ENCODE results near the gene GSS. TPM values are rescaled to one million over a fixed set of nuclear protein-coding genes. Genes with fewer than 3 reads are reported as not detected.
A peak's percentile ranks its signal among the peaks of the same experiment; 100 is the strongest.

The GSS gene
- total and polyA plus RNA-seq, 9 donors: 26.1 to 34.0 (median 29.5) TPM

GRCh38 chr20:35000311-35000921 lies 44.8 kb upstream of the GSS start:
- Histone ChIP-seq H3K27ac (ENCODE audit: low read length) (no peak overlapping the region), H3K4me1 (ENCODE audit: control insufficient read depth, insufficient read depth, low read length) (peaks cover 8% of the 10 kb centered on the region), H3K4me3 (ENCODE audit: low read length) (no peak overlapping the region), H3K27me3 (ENCODE audit: control insufficient read depth, insufficient read depth, low read length) (no peaks in the 10 kb centered on the region), H3K9me3 (replicated peaks; ENCODE audit: control insufficient read depth, low read depth, low read length) (no peaks in the 10 kb centered on the region), H3K36me3 (ENCODE audit: control insufficient read depth, insufficient read depth, low read length) (peaks cover 92% of the 10 kb centered on the region)
- peak; percentile 21 for DNase-seq
- WGBS (ENCODE audit: insufficient coverage): 85% methylated on average over 27 of the region's 28 CpGs

DNA sequence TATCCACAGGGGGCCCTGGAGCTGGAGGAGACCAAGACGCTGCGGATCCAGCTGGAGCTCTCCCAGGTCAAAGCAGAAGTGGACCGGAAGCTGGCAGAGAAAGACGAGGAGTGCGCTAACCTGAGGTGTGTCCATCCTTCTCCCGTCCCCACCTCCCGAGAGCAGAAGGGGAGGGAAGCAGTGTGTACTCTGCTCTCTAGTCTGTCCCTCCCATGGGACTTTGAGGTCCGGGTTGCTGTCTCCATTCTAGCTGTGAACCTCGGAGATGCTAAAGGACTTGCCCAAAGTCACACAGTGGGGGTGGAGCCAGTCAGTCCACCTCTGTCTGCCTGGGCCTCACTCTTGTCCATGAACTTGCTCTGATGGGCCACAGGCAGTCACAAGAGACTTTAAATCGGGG lies 44.2 kb upstream of the GSS start:
- no peak overlapping the region for H3K27ac ChIP-seq (ENCODE audit: low read length)
- WGBS (ENCODE audit: insufficient coverage): 66% methylated on average over 4 of the region's 10 CpGs
- no peaks in the 10 kb centered on the region for H3K9me3 ChIP-seq (replicated peaks; ENCODE audit: control insufficient read depth, low read depth, low read length)
- H3K36me3 ChIP-seq (ENCODE audit: control insufficient read depth, insufficient read depth, low read length): peaks cover 92% of the 10 kb centered on the region
- H3K4me1 ChIP-seq (ENCODE audit: control insufficient read depth, insufficient read depth, low read length): peaks cover 8% of the 10 kb centered on the region
- no peaks in the 10 kb centered on the region for H3K27me3 ChIP-seq (ENCODE audit: control insufficient read depth, insufficient read depth, low read length)
- H3K4me3 ChIP-seq (ENCODE audit: low read length): no peak overlapping the region
- peak; percentile 21 for DNase-seq

- Histone ChIP-seq H3K4me3 (ENCODE audit: low read length) (no peak overlapping the region), H3K9me3 (replicated peaks; ENCODE audit: control insufficient read depth, low read depth, low read length) (no peaks in the 10 kb centered on the region), H3K4me1 (ENCODE audit: control insufficient read depth, insufficient read depth, low read length) (peaks cover 8% of the 10 kb centered on the region), H3K36me3 (ENCODE audit: control insufficient read depth, insufficient read depth, low read length) (peaks cover 92% of the 10 kb centered on the region), H3K27me3 (ENCODE audit: control insufficient read depth, insufficient read depth, low read length) (no peaks in the 10 kb centered on the region), H3K27ac (ENCODE audit: low read length) (no peak overlapping the region)
- no peak for DNase-seq
- 84% methylated on average over 25 of the region's 25 CpGs for WGBS (ENCODE audit: insufficient coverage)
Measured at GRCh38 chr20:34999021-34999451, 43.4 kb upstream of the GSS start.

- H3K9me3 ChIP-seq (replicated peaks; ENCODE audit: control insufficient read depth, low read depth, low read length): no peaks in the 10 kb centered on the region
- peaks cover 8% of the 10 kb centered on the region for H3K4me1 ChIP-seq (ENCODE audit: control insufficient read depth, insufficient read depth, low read length)
- H3K27me3 ChIP-seq (ENCODE audit: control insufficient read depth, insufficient read depth, low read length): no peaks in the 10 kb centered on the region
- no peak for DNase-seq
- WGBS (ENCODE audit: insufficient coverage): 82% methylated on average over 28 of the region's 28 CpGs
- H3K27ac ChIP-seq (ENCODE audit: low read length): no peak overlapping the region
- H3K4me3 ChIP-seq (ENCODE audit: low read length): no peak overlapping the region
- peaks cover 92% of the 10 kb centered on the region for H3K36me3 ChIP-seq (ENCODE audit: control insufficient read depth, insufficient read depth, low read length)
Measured at GRCh38 chr20:34998331-34998950, 42.8 kb upstream of the GSS start.

DNA sequence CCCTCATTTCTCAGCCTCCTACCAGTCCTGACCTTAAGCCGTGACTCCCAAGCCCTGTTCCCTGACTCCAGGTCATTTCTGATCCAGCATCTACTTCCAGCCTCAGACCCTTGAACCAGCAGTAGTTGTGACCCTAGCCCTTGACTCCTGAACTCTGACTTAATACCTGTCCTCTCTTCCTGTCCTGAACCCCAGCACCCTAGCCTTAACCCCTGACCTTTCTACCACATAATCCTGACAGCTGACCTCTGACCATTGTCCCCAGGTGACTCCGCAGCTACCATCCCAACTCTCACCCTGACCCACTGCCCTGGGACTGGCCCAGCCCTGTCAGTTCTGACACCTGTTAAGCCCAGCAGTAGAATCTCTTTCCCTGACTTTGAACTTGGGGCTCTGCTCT lies 42.2 kb upstream of the GSS start:
- 86% methylated on average over 2 of the region's 2 CpGs for WGBS (ENCODE audit: insufficient coverage)
- Histone ChIP-seq H3K4me3 (ENCODE audit: low read length) (no peak overlapping the region), H3K4me1 (ENCODE audit: control insufficient read depth, insufficient read depth, low read length) (peaks cover 8% of the 10 kb centered on the region), H3K27me3 (ENCODE audit: control insufficient read depth, insufficient read depth, low read length) (no peaks in the 10 kb centered on the region), H3K9me3 (replicated peaks; ENCODE audit: control insufficient read depth, low read depth, low read length) (no peaks in the 10 kb centered on the region), H3K36me3 (ENCODE audit: control insufficient read depth, insufficient read depth, low read length) (peaks cover 89% of the 10 kb centered on the region), H3K27ac (ENCODE audit: low read length) (no peak overlapping the region)
- no peak for DNase-seq

DNA sequence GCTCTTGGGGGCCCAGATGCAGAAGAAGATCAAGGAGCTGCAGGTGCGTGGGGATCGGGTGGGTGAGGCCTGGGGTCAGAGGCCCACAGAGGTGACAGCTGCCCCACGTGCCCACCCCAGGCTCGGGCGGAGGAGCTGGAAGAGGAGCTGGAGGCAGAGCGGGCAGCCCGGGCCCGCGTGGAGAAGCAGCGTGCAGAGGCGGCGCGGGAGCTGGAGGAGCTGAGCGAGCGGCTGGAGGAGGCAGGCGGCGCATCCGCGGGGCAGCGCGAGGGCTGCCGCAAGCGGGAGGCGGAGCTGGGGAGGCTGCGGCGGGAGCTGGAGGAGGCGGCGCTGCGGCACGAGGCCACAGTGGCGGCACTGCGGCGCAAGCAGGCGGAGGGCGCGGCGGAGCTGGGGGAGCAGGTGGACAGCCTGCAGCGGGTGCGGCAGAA lies 41.5 kb upstream of the GSS start:
- peak; percentile 73 for DNase-seq
- Histone ChIP-seq H3K27ac (ENCODE audit: low read length) (no peak overlapping the region), H3K9me3 (replicated peaks; ENCODE audit: control insufficient read depth, low read depth, low read length) (no peaks in the 10 kb centered on the region), H3K4me1 (ENCODE audit: control insufficient read depth, insufficient read depth, low read length) (peaks cover 8% of the 10 kb centered on the region), H3K36me3 (ENCODE audit: control insufficient read depth, insufficient read depth, low read length) (peaks cover 85% of the 10 kb centered on the region), H3K4me3 (ENCODE audit: low read length) (no peak overlapping the region), H3K27me3 (ENCODE audit: control insufficient read depth, insufficient read depth, low read length) (no peaks in the 10 kb centered on the region)
- 15% methylated on average over 37 of the region's 39 CpGs for WGBS (ENCODE audit: insufficient coverage)

DNA sequence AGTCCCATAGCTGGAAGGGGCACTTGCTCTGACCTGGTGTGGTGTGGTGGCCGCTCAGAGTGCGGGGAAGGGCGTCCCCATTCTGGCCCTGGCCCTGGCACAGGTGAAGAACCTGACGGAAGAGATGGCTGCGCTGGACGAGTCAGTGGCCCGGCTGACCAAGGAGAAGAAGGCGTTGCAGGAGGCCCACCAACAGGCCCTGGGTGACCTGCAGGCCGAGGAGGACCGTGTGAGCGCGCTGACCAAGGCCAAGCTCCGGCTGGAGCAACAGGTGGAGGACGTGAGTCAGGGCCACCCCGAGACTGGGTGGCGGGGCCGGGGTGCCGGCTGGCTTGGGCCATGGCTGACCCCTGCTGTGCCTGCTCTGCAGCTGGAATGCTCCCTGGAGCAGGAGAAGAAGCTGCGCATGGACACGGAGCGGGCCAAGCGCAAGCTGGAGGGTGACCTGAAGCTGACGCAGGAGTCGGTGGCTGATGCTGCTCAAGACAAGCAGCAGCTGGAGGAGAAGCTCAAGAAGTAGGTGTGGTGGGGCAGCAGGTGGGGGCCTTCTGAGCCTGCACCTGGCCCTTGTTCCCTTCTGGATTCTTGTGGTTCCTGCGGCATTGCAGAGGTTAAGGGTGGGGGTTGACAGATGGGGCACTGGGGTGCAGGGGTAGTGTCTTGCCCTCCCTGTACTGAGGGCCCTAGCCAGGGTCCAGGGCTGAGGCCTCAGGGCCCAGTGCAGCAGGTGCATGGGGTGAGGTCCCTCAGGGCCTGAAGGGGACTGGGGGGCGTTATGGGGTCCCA lies 40.8 kb upstream of the GSS start:
- no peak overlapping the region for H3K4me3 ChIP-seq (ENCODE audit: low read length)
- peaks cover 8% of the 10 kb centered on the region for H3K4me1 ChIP-seq (ENCODE audit: control insufficient read depth, insufficient read depth, low read length)
- no peaks in the 10 kb centered on the region for H3K27me3 ChIP-seq (ENCODE audit: control insufficient read depth, insufficient read depth, low read length)
- 90% methylated on average over 24 of the region's 26 CpGs for WGBS (ENCODE audit: insufficient coverage)
- H3K27ac ChIP-seq (ENCODE audit: low read length): no peak overlapping the region
- H3K9me3 ChIP-seq (replicated peaks; ENCODE audit: control insufficient read depth, low read depth, low read length): no peaks in the 10 kb centered on the region
- peaks cover 81% of the 10 kb centered on the region for H3K36me3 ChIP-seq (ENCODE audit: control insufficient read depth, insufficient read depth, low read length)
- peak; percentile 11 for DNase-seq

DNA sequence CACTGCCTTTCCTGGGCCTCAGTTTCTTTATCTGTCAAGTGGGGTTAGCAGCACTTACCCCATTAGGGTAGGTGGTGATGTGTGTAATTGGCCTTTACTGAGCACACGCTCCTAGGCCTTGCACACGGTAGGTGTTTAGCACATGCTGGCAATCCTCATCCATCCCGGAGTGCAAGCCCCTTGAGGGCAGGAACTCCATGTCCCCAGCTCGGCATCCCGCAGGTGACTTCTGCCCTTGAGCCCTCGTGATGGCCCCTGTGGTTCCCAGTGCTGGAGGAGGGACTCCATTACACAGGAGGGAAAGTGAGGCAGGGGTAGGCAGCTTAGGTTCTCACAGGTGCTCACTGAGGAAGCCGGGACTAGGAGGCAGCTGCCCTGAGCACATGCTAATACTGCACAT lies 40.1 kb upstream of the GSS start:
- H3K27me3 ChIP-seq (ENCODE audit: control insufficient read depth, insufficient read depth, low read length): no peaks in the 10 kb centered on the region
- no peak overlapping the region for H3K4me3 ChIP-seq (ENCODE audit: low read length)
- H3K4me1 ChIP-seq (ENCODE audit: control insufficient read depth, insufficient read depth, low read length): peaks cover 8% of the 10 kb centered on the region
- DNase-seq: no peak
- 96% methylated on average over 7 of the region's 7 CpGs for WGBS (ENCODE audit: insufficient coverage)
- H3K27ac ChIP-seq (ENCODE audit: low read length): no peak overlapping the region
- H3K36me3 ChIP-seq (ENCODE audit: control insufficient read depth, insufficient read depth, low read length): peaks cover 75% of the 10 kb centered on the region
- no peaks in the 10 kb centered on the region for H3K9me3 ChIP-seq (replicated peaks; ENCODE audit: control insufficient read depth, low read depth, low read length)

DNA sequence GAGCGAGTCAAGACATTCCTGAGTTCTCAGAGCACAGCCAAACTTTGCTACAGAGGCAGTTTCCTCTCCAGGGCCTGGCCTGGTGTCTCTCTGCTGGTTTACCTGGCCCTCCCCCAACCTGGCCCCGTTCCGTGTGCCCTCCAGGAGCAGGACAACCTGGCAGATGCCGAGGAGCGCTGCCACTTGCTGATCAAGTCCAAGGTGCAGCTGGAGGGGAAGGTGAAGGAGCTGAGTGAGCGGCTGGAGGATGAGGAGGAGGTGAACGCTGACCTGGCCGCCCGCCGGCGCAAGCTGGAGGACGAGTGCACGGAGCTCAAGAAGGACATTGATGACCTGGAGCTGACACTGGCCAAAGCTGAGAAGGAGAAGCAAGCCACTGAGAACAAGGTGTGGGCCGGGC lies 39.6 kb upstream of the GSS start:
- 89% methylated on average over 14 of the region's 14 CpGs for WGBS (ENCODE audit: insufficient coverage)

DNA sequence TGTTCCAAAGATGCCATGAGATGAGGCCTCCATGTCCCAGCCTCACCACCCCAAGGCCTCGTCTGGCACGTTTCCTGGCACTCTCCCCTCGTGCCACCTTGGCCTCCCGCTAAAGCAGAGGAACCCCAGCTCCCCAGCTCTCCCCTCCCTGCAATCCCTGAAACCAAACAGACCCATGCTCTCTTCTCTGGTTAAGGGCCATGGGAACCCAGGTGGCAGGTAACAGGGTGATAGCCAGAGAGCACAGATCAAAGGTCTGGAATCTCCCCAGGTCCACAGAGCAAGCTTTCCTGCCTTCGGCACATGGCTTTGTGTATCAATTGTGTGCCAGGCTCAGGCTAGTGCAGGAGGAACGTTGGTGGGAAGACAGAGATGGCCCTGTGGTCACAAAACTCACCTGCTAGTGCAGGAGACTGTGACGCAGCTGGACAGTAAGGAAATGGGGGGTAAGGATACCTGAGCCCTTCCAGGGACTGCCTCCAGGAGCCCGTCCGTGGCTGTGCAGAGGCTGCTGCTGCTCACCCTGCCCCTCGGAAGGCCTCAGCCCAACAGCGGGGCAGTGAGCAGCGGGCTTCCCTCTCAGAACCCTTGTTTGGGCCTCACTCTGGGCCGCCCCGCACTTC lies 39.0 kb upstream of the GSS start:
- peaks cover 8% of the 10 kb centered on the region for H3K4me1 ChIP-seq (ENCODE audit: control insufficient read depth, insufficient read depth, low read length)
- no peak overlapping the region for H3K27ac ChIP-seq (ENCODE audit: low read length)
- no peaks in the 10 kb centered on the region for H3K27me3 ChIP-seq (ENCODE audit: control insufficient read depth, insufficient read depth, low read length)
- no peaks in the 10 kb centered on the region for H3K9me3 ChIP-seq (replicated peaks; ENCODE audit: control insufficient read depth, low read depth, low read length)
- H3K36me3 ChIP-seq (ENCODE audit: control insufficient read depth, insufficient read depth, low read length): peaks cover 64% of the 10 kb centered on the region
- no peak for DNase-seq
- WGBS (ENCODE audit: insufficient coverage): 78% methylated on average over 13 of the region's 14 CpGs
- H3K4me3 ChIP-seq (ENCODE audit: low read length): no peak overlapping the region

More for the DNA sequence above, 39.6 kb upstream of the GSS start:
- no peaks in the 10 kb centered on the region for H3K27me3 ChIP-seq (ENCODE audit: control insufficient read depth, insufficient read depth, low read length)
- DNase-seq: no peak
- H3K27ac ChIP-seq (ENCODE audit: low read length): no peak overlapping the region
- peaks cover 8% of the 10 kb centered on the region for H3K4me1 ChIP-seq (ENCODE audit: control insufficient read depth, insufficient read depth, low read length)
- no peak overlapping the region for H3K4me3 ChIP-seq (ENCODE audit: low read length)
- no peaks in the 10 kb centered on the region for H3K9me3 ChIP-seq (replicated peaks; ENCODE audit: control insufficient read depth, low read depth, low read length)
- H3K36me3 ChIP-seq (ENCODE audit: control insufficient read depth, insufficient read depth, low read length): peaks cover 70% of the 10 kb centered on the region

All from muscle of leg (tissue), 11 donors.